HG03097 (cell line): ENCODE data around the gene ASIC5.
"Not testable (repeated sequence)": the region's sequence is repeated elsewhere in the genome, so short reads cannot be mapped to it uniquely, and the experiment has no call there.

Experiments
- ATAC-seq: cut with Tn5 transposase; IDR thresholded peaks from one replicate; pipeline ENCODE4 v1.9.1; 2021; ENCODE audit not compliant: unreplicated experiment, low FRiP score

ASIC5 gene, protein sequence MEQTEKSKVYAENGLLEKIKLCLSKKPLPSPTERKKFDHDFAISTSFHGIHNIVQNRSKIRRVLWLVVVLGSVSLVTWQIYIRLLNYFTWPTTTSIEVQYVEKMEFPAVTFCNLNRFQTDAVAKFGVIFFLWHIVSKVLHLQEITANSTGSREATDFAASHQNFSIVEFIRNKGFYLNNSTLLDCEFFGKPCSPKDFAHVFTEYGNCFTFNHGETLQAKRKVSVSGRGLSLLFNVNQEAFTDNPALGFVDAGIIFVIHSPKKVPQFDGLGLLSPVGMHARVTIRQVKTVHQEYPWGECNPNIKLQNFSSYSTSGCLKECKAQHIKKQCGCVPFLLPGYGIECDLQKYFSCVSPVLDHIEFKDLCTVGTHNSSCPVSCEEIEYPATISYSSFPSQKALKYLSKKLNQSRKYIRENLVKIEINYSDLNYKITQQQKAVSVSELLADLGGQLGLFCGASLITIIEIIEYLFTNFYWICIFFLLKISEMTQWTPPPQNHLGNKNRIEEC

GRCh38 chr4:155866177-155866576 is at the start of gene ASIC5:
TSS of gene ASIC5 (minus strand) at chr4:155866277. CDS start at chr4:155866226, 51 bp downstream.
- ATAC-seq: no peak

DNA sequence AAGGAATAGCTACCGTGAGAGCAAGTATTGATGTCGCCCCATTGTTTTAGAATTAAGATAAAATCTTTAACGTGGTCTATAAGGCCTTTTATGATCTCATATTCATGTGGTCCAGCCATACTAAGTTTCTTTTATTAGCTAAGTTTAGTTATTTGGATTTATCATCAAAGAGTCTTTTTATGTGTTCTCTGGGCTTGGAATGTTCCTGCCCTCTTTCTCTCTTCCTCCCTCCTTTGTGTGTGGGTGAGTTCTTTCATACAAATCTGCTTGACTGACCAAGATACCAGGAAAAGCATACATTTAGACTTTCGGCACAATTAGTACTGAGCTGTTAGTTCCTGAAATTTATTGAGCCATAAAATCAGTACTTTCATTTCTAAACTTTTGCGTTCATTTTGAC is 48.7 kb upstream of the ASIC5 start:
- ATAC-seq: no peak

DNA sequence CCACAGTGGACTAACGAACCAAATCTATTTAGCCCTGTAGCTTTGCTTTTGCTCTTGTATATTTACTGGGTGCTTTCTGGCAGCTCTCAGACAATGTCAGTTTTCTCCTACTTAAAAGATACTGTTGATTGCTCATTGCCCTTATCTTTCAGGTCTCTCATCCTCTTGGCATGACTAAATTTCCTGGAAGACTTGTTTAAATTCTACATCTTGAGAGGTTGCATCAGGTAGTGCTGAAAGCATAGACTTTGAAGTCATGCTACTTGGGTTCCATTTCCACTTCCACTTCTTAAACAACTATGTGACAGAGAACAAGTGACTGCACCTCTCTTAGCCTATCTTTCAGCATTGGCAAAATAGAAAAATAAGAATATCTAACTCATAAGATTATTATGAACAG is 45.8 kb upstream of the ASIC5 start:
- ATAC-seq: no peak

GRCh38 chr4:155909615-155910226 is 43.6 kb upstream of the ASIC5 start:
- ATAC-seq: no peak

- no peak for ATAC-seq
These were observed 42.4 kb upstream of the ASIC5 start for GRCh38 chr4:155908187-155909139.

DNA sequence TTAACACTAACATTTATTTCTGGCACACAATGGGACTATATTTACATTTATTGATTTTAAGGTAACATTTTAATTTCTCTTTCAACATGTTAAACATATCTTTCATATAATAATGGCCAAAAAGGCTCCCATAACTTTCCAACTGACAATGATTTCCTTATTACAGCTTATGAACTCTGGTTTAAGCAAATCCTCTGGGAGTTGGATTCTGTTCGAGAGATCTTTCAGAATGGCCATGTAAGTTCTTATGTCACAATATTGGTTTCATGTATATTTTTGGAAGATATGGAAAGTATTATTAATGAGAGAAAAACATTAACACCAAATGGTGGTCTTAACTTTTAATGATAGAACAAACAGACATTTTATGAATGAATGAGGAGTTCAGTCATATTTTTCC is 41.5 kb upstream of the ASIC5 start:
- ATAC-seq: no peak

DNA sequence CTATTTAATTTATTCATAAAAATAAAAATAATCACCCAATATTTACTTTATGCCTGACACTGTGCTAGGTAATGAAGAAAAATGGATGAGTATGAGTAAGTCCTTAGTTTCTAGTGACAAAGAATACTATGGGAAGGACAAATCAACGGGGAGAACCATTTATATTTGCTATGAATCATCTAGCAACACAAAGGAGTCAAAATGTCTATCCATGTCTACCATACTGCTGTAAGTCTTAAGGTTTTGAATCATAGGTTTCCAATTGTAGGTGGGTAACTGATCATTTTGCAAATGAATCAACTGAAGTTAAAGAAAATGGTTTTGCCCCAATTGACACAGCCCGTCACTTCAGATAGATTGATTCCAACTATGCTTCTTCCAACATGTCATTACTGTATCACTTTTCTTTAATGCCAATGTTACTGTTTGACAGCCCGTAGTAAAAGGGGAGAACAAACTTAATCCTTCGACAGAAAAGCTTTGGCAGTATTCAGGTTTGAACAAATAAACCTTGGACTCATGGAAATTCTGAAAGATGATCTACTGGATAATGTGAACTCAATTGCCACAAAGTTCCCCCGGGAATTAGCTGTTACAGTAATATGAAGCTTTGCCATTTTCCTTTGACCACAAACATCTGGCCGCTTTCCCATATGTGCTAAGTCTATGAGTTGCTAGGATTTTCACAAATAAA is 40.6 kb upstream of the ASIC5 start:
- no peak for ATAC-seq

- ATAC-seq: no peak
These were observed 38.3 kb upstream of the ASIC5 start for GRCh38 chr4:155904331-155904730.

DNA sequence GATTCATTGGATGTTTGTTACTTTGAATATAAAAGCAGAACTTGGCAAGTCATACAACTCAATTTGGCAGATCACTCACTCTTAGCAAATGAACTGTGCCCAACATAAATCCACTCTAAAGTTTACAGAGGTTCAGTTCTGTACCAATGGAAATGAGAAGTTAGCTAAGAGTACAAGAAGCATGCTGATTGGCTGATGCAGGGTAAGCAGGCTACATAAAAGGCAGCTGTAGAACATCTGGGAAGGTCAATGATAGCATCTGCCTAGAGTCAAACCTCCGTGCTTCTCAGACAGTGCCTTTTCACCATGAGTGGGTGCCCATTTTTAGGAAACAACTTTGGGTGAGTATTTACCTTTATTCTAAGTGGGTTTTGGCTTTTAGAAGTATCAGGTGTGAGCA is 37.4 kb upstream of the ASIC5 start, which contains the start of gene TDO2:
Gene TDO2, plus strand, starts transcription at position 244 of the 400 bp plus-strand sequence. Its CDS starts 63 bp downstream, at position 307.
- ATAC-seq: no peak

- no peak for ATAC-seq
These were observed 34.9 kb upstream of the ASIC5 start for GRCh38 chr4:155901013-155901412.

DNA sequence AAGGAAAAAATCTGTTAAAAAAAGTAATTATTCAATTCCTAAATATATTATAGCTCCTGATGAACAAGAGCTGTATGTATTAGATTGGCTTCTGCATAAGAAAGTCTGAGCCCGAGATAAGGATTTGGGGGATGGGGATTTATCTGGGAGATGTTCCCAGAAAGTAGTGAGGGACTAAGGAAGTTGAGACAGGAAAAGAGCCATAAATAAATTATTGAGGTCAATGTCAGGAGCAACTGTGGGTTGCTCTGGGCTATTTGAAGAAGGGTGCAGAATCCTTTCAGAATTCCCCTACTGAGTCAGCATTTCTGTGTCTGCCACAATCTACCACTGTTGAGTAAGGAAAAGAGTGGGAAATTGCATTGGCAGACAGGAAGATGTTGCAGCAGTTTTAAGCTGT is 34.3 kb upstream of the ASIC5 start:
- ATAC-seq: no peak

DNA sequence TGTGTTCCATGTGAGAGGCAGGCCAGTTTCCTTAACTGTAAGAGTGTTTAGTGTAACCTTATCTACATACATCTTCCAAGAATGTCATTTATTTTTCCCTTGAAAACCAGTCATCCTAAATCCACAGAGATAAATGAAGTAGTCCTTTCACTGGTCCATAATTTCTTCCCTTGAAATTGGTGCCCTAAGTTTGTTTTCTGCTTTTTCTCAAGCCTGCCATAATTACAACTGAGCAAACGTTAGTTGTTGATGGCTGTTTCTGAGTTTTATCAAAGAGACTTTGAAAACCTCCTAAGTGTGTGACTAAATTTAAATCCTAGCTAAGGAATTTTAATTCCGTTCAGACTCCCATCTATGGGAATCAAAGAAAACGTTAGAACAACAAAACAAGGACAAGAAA is 33.8 kb upstream of the ASIC5 start:
- no peak for ATAC-seq

GRCh38 chr4:155898371-155898770 is 32.3 kb upstream of the ASIC5 start:
- not testable (repeated sequence) for ATAC-seq

- ATAC-seq: no peak
These were observed 25.0 kb upstream of the ASIC5 start for GRCh38 chr4:155891058-155891457.

- no peak for ATAC-seq
These were observed 23.9 kb upstream of the ASIC5 start for GRCh38 chr4:155889946-155890345.

- ATAC-seq: no peak
These were observed 23.1 kb upstream of the ASIC5 start for GRCh38 chr4:155889031-155889793.

GRCh38 chr4:155887847-155888570 is 21.9 kb upstream of the ASIC5 start:
- ATAC-seq: no peak

GRCh38 chr4:155887045-155887444 is 21.0 kb upstream of the ASIC5 start:
- no peak for ATAC-seq

DNA sequence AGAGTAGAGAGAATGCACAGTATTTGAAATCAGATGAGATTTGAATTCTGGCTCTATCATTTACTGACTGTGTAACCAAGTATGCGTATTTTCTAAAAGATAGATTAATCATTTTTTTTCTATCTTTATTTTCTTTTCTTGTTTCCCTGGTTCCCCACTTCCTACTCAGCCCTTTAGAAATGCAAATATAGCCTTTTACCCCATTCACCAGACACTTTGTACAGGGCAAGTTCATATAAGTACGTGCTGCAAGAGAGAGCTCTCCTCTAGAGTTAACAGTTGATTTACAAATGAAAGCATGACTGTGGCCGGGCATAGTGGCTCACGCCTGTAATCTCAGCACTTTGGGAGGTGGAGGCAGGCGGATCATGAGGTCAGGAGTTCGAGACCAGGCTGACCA is 19.6 kb upstream of the ASIC5 start:
- ATAC-seq: no peak
